ENCODE measurements around the gene RBPJL.

RBPJL gene

GRCh38 chr20:45293041-45294002 is 13.3 kb upstream of the RBPJL start:
- DNase-seq = peak; percentile 89

- no peak for DNase-seq
Observed at GRCh38 chr20:45294003-45294368, 12.7 kb upstream of the RBPJL start.

GRCh38 chr20:45294659-45295058 is 12.0 kb upstream of the RBPJL start:
- no peak for DNase-seq

GRCh38 chr20:45297786-45298497 is 8.7 kb upstream of the RBPJL start:
- DNase-seq = no peak

- no peak for DNase-seq
Observed at GRCh38 chr20:45299786-45300185, 6.9 kb upstream of the RBPJL start.

GRCh38 chr20:45300961-45301360 is 5.7 kb upstream of the RBPJL start:
- DNase-seq = no peak

- DNase-seq = no peak
Observed at GRCh38 chr20:45301824-45302271, 4.8 kb upstream of the RBPJL start.

- no peak for DNase-seq
Observed at GRCh38 chr20:45303586-45304463, 2.8 kb upstream of the RBPJL start.

- no peak for DNase-seq
Observed at GRCh38 chr20:45304464-45304999, 2.1 kb upstream of the RBPJL start.

- DNase-seq = no peak
Observed at GRCh38 chr20:45305262-45305661, 1.4 kb upstream of the RBPJL start.

GRCh38 chr20:45307076-45307640 is 518 bp downstream of the RBPJL start:
- no peak for DNase-seq

- DNase-seq = peak; percentile 11
Observed at GRCh38 chr20:45308117-45308778, 1.6 kb downstream of the RBPJL start, which contains the start of gene MATN4. TSS of gene MATN4 (minus strand) at chr20:45308299. CDS start at chr20:45305582, 2,717 bp downstream.

- no peak for DNase-seq
Observed at GRCh38 chr20:45309075-45309474, 2.4 kb downstream of the RBPJL start.

- peak; percentile 45 for DNase-seq
Observed at GRCh38 chr20:45311589-45312211, 5.1 kb downstream of the RBPJL start.

- DNase-seq = no peak
Observed at GRCh38 chr20:45312241-45312640, 5.6 kb downstream of the RBPJL start.

GRCh38 chr20:45313065-45313695 is 6.5 kb downstream of the RBPJL start:
- no peak for DNase-seq

- DNase-seq = no peak
Observed at GRCh38 chr20:45313943-45314342, 7.3 kb downstream of the RBPJL start.

GRCh38 chr20:45315672-45316071 is 9.0 kb downstream of the RBPJL start:
- DNase-seq = no peak

- DNase-seq = no peak
Observed at GRCh38 chr20:45316150-45317080, 9.8 kb downstream of the RBPJL start.
